HG02973 (cell line): ENCODE results near the gene SLC25A46.
"Not testable (repeated sequence)": the region's sequence is repeated elsewhere in the genome, so short reads cannot be mapped to it uniquely, and the experiment has no call there.

ENCODE experiments used
- ATAC-seq: cut with Tn5 transposase; IDR thresholded peaks from one replicate; pipeline ENCODE4 v1.9.1; 2021; ENCODE audit warnings: moderate library complexity; ENCODE audit not compliant: unreplicated experiment

SLC25A46 gene

GRCh38 chr5:110754181-110754580 is 15.4 kb downstream of the SLC25A46 start:
- ATAC-seq = no peak

- no peak for ATAC-seq
Measured at GRCh38 chr5:110757118-110757729, 18.4 kb downstream of the SLC25A46 start.

GRCh38 chr5:110760158-110760557 is 21.4 kb downstream of the SLC25A46 start:
- no peak for ATAC-seq

- no peak for ATAC-seq
Measured at GRCh38 chr5:110768138-110768860, 29.5 kb downstream of the SLC25A46 start.

- ATAC-seq = no peak
Measured at GRCh38 chr5:110769000-110769681, 30.3 kb downstream of the SLC25A46 start.

GRCh38 chr5:110770286-110770685 is 31.5 kb downstream of the SLC25A46 start:
- no peak for ATAC-seq

GRCh38 chr5:110784901-110785300 is 46.1 kb downstream of the SLC25A46 start:
- ATAC-seq = no peak

GRCh38 chr5:110785356-110785755 is 46.5 kb downstream of the SLC25A46 start:
- ATAC-seq = no peak

- ATAC-seq = not testable (repeated sequence)
Measured at GRCh38 chr5:110788006-110788405, 49.2 kb downstream of the SLC25A46 start.

GRCh38 chr5:110790673-110791072 is 51.9 kb downstream of the SLC25A46 start:
- no peak for ATAC-seq

GRCh38 chr5:110802998-110803397 is 64.2 kb downstream of the SLC25A46 start:
- no peak for ATAC-seq

- no peak for ATAC-seq
Measured at GRCh38 chr5:110803467-110804326, 64.9 kb downstream of the SLC25A46 start.

- ATAC-seq = no peak
Measured at GRCh38 chr5:110807169-110807568, 68.4 kb downstream of the SLC25A46 start.

GRCh38 chr5:110809006-110809405 is 70.2 kb downstream of the SLC25A46 start:
- ATAC-seq = no peak
